H9 (cell line): ENCODE measurements around the gene ELFN1. TPM values are rescaled to one million over a fixed set of nuclear protein-coding genes. Genes with fewer than 3 reads are reported as not detected.

Experiments
- DNase-seq: peaks from one replicate; pipeline ENCODE4 v3.0.0-alpha.2; 2017
- H2AFZ ChIP-seq: one replicate; pipeline ENCODE4 v1.6.1; 2013; ENCODE audit warnings: mild to moderate bottlenecking, low read length, control low read depth, moderate library complexity
- H2AK5ac ChIP-seq: 2 replicates; pipeline ENCODE4 v1.6.1; 2013; ENCODE audit warnings: low read length, control low read depth, mixed read lengths; ENCODE audit not compliant: insufficient read length
- H2BK120ac ChIP-seq: one replicate; pipeline ENCODE4 v1.6.1; 2013; ENCODE audit warnings: low read depth, mild to moderate bottlenecking, low read length, control low read depth, inconsistent platforms; ENCODE audit not compliant: poor library complexity, severe bottlenecking
- H2BK12ac ChIP-seq: 2 replicates; pipeline ENCODE4 v1.6.1; 2013; ENCODE audit warnings: low read length, control low read depth, mixed read lengths, low read depth; ENCODE audit not compliant: insufficient read length
- H2BK15ac ChIP-seq: 2 replicates; pipeline ENCODE4 v1.6.1; 2013; ENCODE audit warnings: low read depth, low read length, control low read depth
- H2BK20ac ChIP-seq: one replicate; pipeline ENCODE4 v1.6.1; 2013; ENCODE audit warnings: low read depth, mild to moderate bottlenecking, low read length, control low read depth, inconsistent platforms; ENCODE audit not compliant: poor library complexity, severe bottlenecking
- H2BK5ac ChIP-seq: 2 replicates; pipeline ENCODE4 v1.6.1; 2013; ENCODE audit warnings: low read length, control low read depth, mixed read lengths; ENCODE audit not compliant: insufficient read length
- H3K14ac ChIP-seq: 2 replicates; pipeline ENCODE4 v1.6.1; 2013; ENCODE audit warnings: low read length, control low read depth; ENCODE audit not compliant: insufficient read depth
- H3K18ac ChIP-seq: 2 replicates; pipeline ENCODE4 v1.6.1; 2013; ENCODE audit warnings: low read depth, mild to moderate bottlenecking, mixed read lengths, low read length, control low read depth; ENCODE audit not compliant: insufficient read length
- H3K23ac ChIP-seq: 2 replicates; pipeline ENCODE4 v1.6.1; 2013; ENCODE audit warnings: low read length, control low read depth, mixed read lengths, low read depth; ENCODE audit not compliant: insufficient read length
- H3K23me2 ChIP-seq: 2 replicates; pipeline ENCODE4 v1.6.1; 2013; ENCODE audit warnings: low read depth, mild to moderate bottlenecking, mixed read lengths, low read length, control low read depth; ENCODE audit not compliant: insufficient read length, poor library complexity, severe bottlenecking
- H3K27ac ChIP-seq: 2 replicates; pipeline ENCODE4 v1.5.1; 2013; ENCODE audit warnings: low read length, control low read depth, mixed read lengths, low read depth; ENCODE audit not compliant: insufficient read length
- H3K27me3 ChIP-seq: 2 replicates; pipeline ENCODE4 v1.6.1; 2013; ENCODE audit warnings: low read length, control low read depth, inconsistent platforms; ENCODE audit not compliant: insufficient read depth
- H3K4ac ChIP-seq: 2 replicates; pipeline ENCODE4 v1.6.1; 2013; ENCODE audit warnings: low read depth, mild to moderate bottlenecking, control low read depth, inconsistent platforms, low read length, moderate library complexity
- H3K4me1 ChIP-seq: 2 replicates; pipeline ENCODE4 v1.6.1; 2013; ENCODE audit warnings: low read length, control low read depth, inconsistent platforms; ENCODE audit not compliant: insufficient read depth
- H3K4me2 ChIP-seq: 2 replicates; pipeline ENCODE4 v1.6.1; 2013; ENCODE audit warnings: low read length, control low read depth, mixed read lengths; ENCODE audit not compliant: insufficient read length, insufficient read depth
- H3K56ac ChIP-seq: 2 replicates; pipeline ENCODE4 v1.6.1; 2013; ENCODE audit warnings: low read depth, mild to moderate bottlenecking, mixed read lengths, low read length, control low read depth; ENCODE audit not compliant: insufficient read length
- H3K79me1 ChIP-seq: 2 replicates; pipeline ENCODE4 v1.6.1; 2013; ENCODE audit warnings: low read depth, mild to moderate bottlenecking, moderate library complexity, low read length, control low read depth, inconsistent platforms; ENCODE audit not compliant: insufficient read depth, poor library complexity, severe bottlenecking
- H3K79me2 ChIP-seq: 2 replicates; pipeline ENCODE4 v1.6.1; 2013; ENCODE audit warnings: low read length, control low read depth, inconsistent platforms; ENCODE audit not compliant: insufficient read depth
- H3K9ac ChIP-seq: 2 replicates; pipeline ENCODE4 v1.6.1; 2013; ENCODE audit warnings: low read length, control low read depth, mixed read lengths; ENCODE audit not compliant: insufficient read length; ENCODE audit errors: extremely low read depth
- H3K9me3 ChIP-seq: one replicate; pipeline ENCODE4 v1.6.1; 2013; ENCODE audit warnings: low read depth, low read length, inconsistent platforms; ENCODE audit not compliant: control insufficient read depth
- H3T11ph ChIP-seq: one replicate; pipeline ENCODE4 v1.6.1; 2013; ENCODE audit warnings: mild to moderate bottlenecking, low read length, control low read depth, inconsistent platforms
- H4K20me1 ChIP-seq: one replicate; pipeline ENCODE4 v1.6.1; 2013; ENCODE audit not compliant: control insufficient read depth, insufficient read length, insufficient read depth
- H4K5ac ChIP-seq: 2 replicates; pipeline ENCODE4 v1.6.1; 2013; ENCODE audit warnings: low read depth, mild to moderate bottlenecking, mixed read lengths, low read length, control low read depth; ENCODE audit not compliant: insufficient read length
- H4K8ac ChIP-seq: replicated peaks from 2 replicates; pipeline ENCODE4 v1.6.1; 2013; ENCODE audit warnings: low read length, control low read depth, mixed read lengths, low read depth; ENCODE audit not compliant: insufficient read length
- H4K91ac ChIP-seq: 2 replicates; pipeline ENCODE4 v1.6.1; 2013; ENCODE audit warnings: low read depth, mild to moderate bottlenecking, moderate library complexity, mixed read lengths, low read length, control low read depth; ENCODE audit not compliant: insufficient read length
- H3K27ac Mint-ChIP-seq, 3 experiments: 2 replicates in 2 of 3; 3 replicates in 1 of 3; pipeline ENCODE4 v1.8.0; 2020 to 2021; ENCODE audit warnings: mixed read lengths in 3 of 3, mild to moderate bottlenecking in 1 of 3, moderate library complexity in 1 of 3
- H3K27me3 Mint-ChIP-seq: 2 replicates; pipeline ENCODE4 v1.8.0; 2021; ENCODE audit warnings: low read depth, mild to moderate bottlenecking, moderate library complexity, mixed read lengths
- H3K36me3 Mint-ChIP-seq, 3 experiments: 2 replicates in 2 of 3; 3 replicates in 1 of 3; pipeline ENCODE4 v1.8.0; 2020 to 2021; ENCODE audit warnings: low read depth in 3 of 3, mixed read lengths in 3 of 3; ENCODE audit not compliant: insufficient read depth in 1 of 3
- H3K4me1 Mint-ChIP-seq, 2 experiments: 2 replicates each; pipeline ENCODE4 v1.8.0; 2020; ENCODE audit warnings: mixed read lengths in 2 of 2
- H3K4me3 Mint-ChIP-seq, 2 experiments: 2 replicates in 1 of 2; 3 replicates in 1 of 2; pipeline ENCODE4 v1.8.0; 2020 to 2021; ENCODE audit warnings: mild to moderate bottlenecking in 2 of 2, mixed read lengths in 2 of 2, moderate library complexity in 1 of 2
- H3K9me3 Mint-ChIP-seq, 2 experiments: 2 replicates in 1 of 2; 3 replicates in 1 of 2; pipeline ENCODE4 v1.8.0; 2020; ENCODE audit warnings: mild to moderate bottlenecking in 2 of 2, mixed read lengths in 2 of 2, moderate library complexity in 1 of 2
- CTCF ChIP-seq: fragments of 200-600 bp; sonication (generic); conservative IDR thresholded peaks from 3 replicates; pipeline ENCODE4 v1.8.0; 2021; ENCODE audit warnings: antibody characterized with exemption, mild to moderate bottlenecking
- WGBS: extraction: QIAGEN DNeasy Blood & Tissue Kit; methylation state at CpG from one replicate; pipeline ENCODE4 v1.1.7; 2013; ENCODE audit warnings: missing lambda C conversion rate, low lambda C conversion rate, mixed read lengths; ENCODE audit not compliant: insufficient read length; ENCODE audit errors: extremely low coverage; 5-methylcytosine and 5-hydroxymethylcytosine counted together
- total RNA-seq: library from RNA; stranded (reverse); gene quantifications from 2 replicates; pipeline ENCODE4 v1.2.1, GENCODE V29; 2021

ELFN1 gene
- total RNA-seq, 1 experiment from 2014 or later = 3.7 TPM

DNA sequence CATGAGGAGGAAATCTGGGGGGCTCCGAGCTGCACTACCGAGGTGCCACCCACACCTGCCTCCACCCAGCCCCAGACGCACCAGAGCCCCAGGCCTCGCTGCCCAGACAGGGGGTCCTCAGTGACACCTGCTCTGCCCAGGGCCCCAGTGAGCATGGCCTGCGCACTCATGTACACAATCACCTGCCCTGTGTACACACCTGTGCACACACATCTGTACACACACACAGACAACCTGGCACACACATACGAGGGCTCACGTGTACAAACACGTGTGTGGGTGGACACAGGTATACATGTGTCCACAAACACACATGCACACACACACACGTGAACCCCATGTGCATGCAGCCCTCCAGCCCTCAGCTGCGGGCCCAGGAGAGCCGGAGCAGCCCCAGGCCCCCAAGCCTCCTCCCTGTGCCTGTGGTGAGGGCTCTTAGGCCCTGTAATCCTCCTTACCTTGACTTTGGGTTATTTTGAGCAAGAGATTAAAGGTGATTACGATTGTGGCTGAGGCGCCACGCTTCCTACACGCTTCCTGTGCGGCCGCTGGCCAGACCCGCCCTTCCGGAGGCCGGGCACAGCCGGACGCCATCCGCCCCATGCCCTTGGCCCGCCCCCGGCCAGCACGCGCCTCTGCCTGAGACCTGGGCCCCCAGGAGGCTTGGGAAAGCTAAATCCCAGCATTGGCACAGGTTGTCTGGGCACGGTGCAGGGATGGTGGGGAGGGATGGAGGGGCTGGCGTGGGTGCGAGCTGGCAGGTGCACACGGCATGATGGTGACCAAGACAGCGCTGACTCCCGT, 71.9 kb downstream of the ELFN1 start:
- no peak overlapping the region for H3K14ac ChIP-seq
- no peaks in the 10 kb centered on the region for H3K27me3 ChIP-seq
- H2BK5ac ChIP-seq = no peak overlapping the region
- H2BK20ac ChIP-seq = no peak overlapping the region
- no peak overlapping the region for H3K4ac ChIP-seq
- H3K4me1 Mint-ChIP-seq = peaks cover 0 to 2% of the 10 kb centered on the region in 2 experiments; a peak in 1 of 4 replicates
- H3K27me3 Mint-ChIP-seq = peaks cover 7% of the 10 kb centered on the region
- H3K9me3 Mint-ChIP-seq = no peaks in the 10 kb centered on the region
- no peak overlapping the region for H3K4me3 Mint-ChIP-seq
- no peaks in the 10 kb centered on the region for H4K20me1 ChIP-seq
- no peaks in the 10 kb centered on the region for H3K4me1 ChIP-seq
- H3T11ph ChIP-seq = no peak overlapping the region
- no peak overlapping the region for H4K5ac ChIP-seq
- no peaks in the 10 kb centered on the region for H3K23me2 ChIP-seq
- H3K4me2 ChIP-seq = no peak overlapping the region
- DNase-seq = no peak
- H3K56ac ChIP-seq = no peak overlapping the region
- no peaks in the 10 kb centered on the region for H3K79me1 ChIP-seq
- no peaks in the 10 kb centered on the region for H3K9me3 ChIP-seq
- H3K79me2 ChIP-seq = no peaks in the 10 kb centered on the region
- no CpG with 5 or more reads among the region's 33 CpGs for WGBS
- H2AK5ac ChIP-seq = no peak overlapping the region
- no peak overlapping the region for H2BK12ac ChIP-seq
- no peak overlapping the region for H4K91ac ChIP-seq
- H3K9ac ChIP-seq = no peak overlapping the region
- H3K27ac ChIP-seq = no peak overlapping the region
- H2BK120ac ChIP-seq = no peak overlapping the region
- no peak overlapping the region for H3K18ac ChIP-seq
- H3K23ac ChIP-seq = no peak overlapping the region
- TF ChIP-seq CTCF = no peak
- no peak overlapping the region for H4K8ac ChIP-seq
- peak overlapping the region in 1 of 3 experiments; percentile 22; a peak in 1 of 7 replicates for H3K27ac Mint-ChIP-seq
- no peaks in the 10 kb centered on the region; a peak in 1 of 7 replicates for H3K36me3 Mint-ChIP-seq
- H2AFZ ChIP-seq = no peak overlapping the region
- H2BK15ac ChIP-seq = no peak overlapping the region
